ENCODE data around the gene HRH4. TPM values are rescaled to one million over a fixed set of nuclear protein-coding genes. Genes with fewer than 3 reads are reported as not detected.
A peak's percentile ranks its signal among the peaks of the same experiment; 100 is the strongest.

The HRH4 gene
- total RNA-seq, 1 donor from 2014 or later, result not detected

GRCh38 chr18:24462838-24463775, 2.7 kb downstream of the HRH4 start:
- no peak for DNase-seq (ENCODE audit: low spot score in 2 of 2)
- FAIRE-seq, result no peak

GRCh38 chr18:24465486-24465885, 5.0 kb downstream of the HRH4 start:
- no peak for FAIRE-seq
- no peak for DNase-seq (ENCODE audit: low spot score in 2 of 2)

GRCh38 chr18:24466771-24467170, 6.3 kb downstream of the HRH4 start:
- no peak for FAIRE-seq

GRCh38 chr18:24470022-24470618, 9.7 kb downstream of the HRH4 start:
- DNase-seq (ENCODE audit: low spot score in 2 of 2), result no peak
- no peak for FAIRE-seq

More at GRCh38 chr18:24466771-24467170, 6.3 kb downstream of the HRH4 start:
- DNase-seq (ENCODE audit: low spot score in 2 of 2), result no peak

- DNase-seq (ENCODE audit: low spot score in 2 of 2) (no peak), FAIRE-seq (no peak)
Measured at GRCh38 chr18:24470805-24471204, 10.4 kb downstream of the HRH4 start.

GRCh38 chr18:24472591-24472990, 12.2 kb downstream of the HRH4 start:
- FAIRE-seq (no peak), DNase-seq (ENCODE audit: low spot score in 2 of 2) (no peak)

GRCh38 chr18:24474406-24474805, 14.0 kb downstream of the HRH4 start:
- no peak for DNase-seq (ENCODE audit: low spot score in 2 of 2)
- FAIRE-seq, result no peak

GRCh38 chr18:24475926-24476589, 15.6 kb downstream of the HRH4 start:
- no peak for DNase-seq (ENCODE audit: low spot score in 2 of 2)
- FAIRE-seq, result no peak

GRCh38 chr18:24479371-24479770, 18.9 kb downstream of the HRH4 start:
- FAIRE-seq (no peak), DNase-seq (ENCODE audit: low spot score in 2 of 2) (no peak)

GRCh38 chr18:24482821-24483220, 22.4 kb downstream of the HRH4 start:
- DNase-seq (ENCODE audit: low spot score in 2 of 2) (no peak), FAIRE-seq (no peak)

- DNase-seq (ENCODE audit: low spot score in 2 of 2) (no peak), FAIRE-seq (no peak)
Measured at GRCh38 chr18:24485681-24486080, 25.2 kb downstream of the HRH4 start.

- DNase-seq (ENCODE audit: low spot score in 2 of 2) (no peak), FAIRE-seq (no peak)
Measured at GRCh38 chr18:24486684-24487083, 26.2 kb downstream of the HRH4 start.

GRCh38 chr18:24488824-24489493, 28.5 kb downstream of the HRH4 start:
- peak; percentile 49 to 53 for DNase-seq (ENCODE audit: low spot score in 2 of 2)
- peak; percentile 97 for FAIRE-seq

GRCh38 chr18:24490539-24490938, 30.1 kb downstream of the HRH4 start:
- no peak for DNase-seq (ENCODE audit: low spot score in 2 of 2)
- FAIRE-seq, result no peak

- DNase-seq (ENCODE audit: low spot score in 2 of 2), result no peak
Measured at GRCh38 chr18:24491927-24492834, 31.7 kb downstream of the HRH4 start.

GRCh38 chr18:24494586-24494985, 34.1 kb downstream of the HRH4 start:
- DNase-seq (ENCODE audit: low spot score in 2 of 2) (no peak), FAIRE-seq (no peak)

More at GRCh38 chr18:24491927-24492834, 31.7 kb downstream of the HRH4 start:
- no peak for FAIRE-seq

GRCh38 chr18:24497031-24497754, 36.8 kb downstream of the HRH4 start:
- FAIRE-seq, result no peak

GRCh38 chr18:24499814-24500213, 39.4 kb downstream of the HRH4 start:
- FAIRE-seq, result no peak
- no peak for DNase-seq (ENCODE audit: low spot score in 2 of 2)

More at GRCh38 chr18:24497031-24497754, 36.8 kb downstream of the HRH4 start:
- no peak for DNase-seq (ENCODE audit: low spot score in 2 of 2)

- DNase-seq (ENCODE audit: low spot score in 2 of 2) (no peak), FAIRE-seq (no peak)
Measured at GRCh38 chr18:24500217-24500616, 39.8 kb downstream of the HRH4 start.
